HepG2 (cell line): ENCODE data around the gene SEPTIN3. TPM values are rescaled to one million over a fixed set of nuclear protein-coding genes. Genes with fewer than 3 reads are reported as not detected.

Experiments
- DMTF1 ChIP-seq: sonication (generic); formaldehyde crosslinking; IDR thresholded peaks from 2 replicates; pipeline ENCODE4 v1.4.0; 2020; ENCODE audit warnings: mild to moderate bottlenecking, missing genetic modification reagents
- EHMT2 ChIP-seq: fragments of 200-600 bp; sonication (generic); IDR thresholded peaks from 2 replicates; pipeline ENCODE4 v1.7.0; 2017; ENCODE audit warnings: antibody characterized with exemption, low read depth, low read length, borderline replicate concordance
- FLYWCH1 ChIP-seq: sonication (generic); formaldehyde crosslinking; IDR thresholded peaks from 2 replicates; pipeline ENCODE4 v1.8.1; 2023; ENCODE audit warnings: mild to moderate bottlenecking, missing genetic modification reagents
- IRX3 ChIP-seq: sonication (generic); formaldehyde crosslinking; IDR thresholded peaks from 2 replicates; pipeline ENCODE4 v1.8.1; 2023; ENCODE audit warnings: mild to moderate bottlenecking, low read depth, missing genetic modification reagents, borderline replicate concordance
- ISX ChIP-seq: sonication (generic); formaldehyde crosslinking; conservative IDR thresholded peaks from 2 replicates; pipeline ENCODE4 v1.5.0; 2020; ENCODE audit warnings: missing genetic modification reagents
- NFYC ChIP-seq: IDR thresholded peaks from 2 replicates; pipeline ENCODE4 v1.6.1; 2016; ENCODE audit warnings: missing genetic modification reagents, missing compliant biosample characterization
- SIN3A ChIP-seq: IDR thresholded peaks from 2 replicates; pipeline ENCODE4 v1.6.1; 2011; ENCODE audit warnings: low read depth, mild to moderate bottlenecking, control low read depth, low read length, borderline replicate concordance
- ZFP91 ChIP-seq: sonication (generic); formaldehyde crosslinking; IDR thresholded peaks from 2 replicates; pipeline ENCODE4 v1.9.0; 2022; ENCODE audit warnings: missing genetic modification reagents, mild to moderate bottlenecking, borderline replicate concordance
- ZNF709 ChIP-seq: sonication (generic); formaldehyde crosslinking; IDR thresholded peaks from 2 replicates; pipeline ENCODE4 v1.5.0; 2020; ENCODE audit warnings: mild to moderate bottlenecking, missing genetic modification reagents
- polyA plus RNA-seq, 8 experiments: library from polyadenylated mRNA; depleted of rRNA in 3 of 8; stranded (reverse) in 7 of 8; unstranded in 1 of 8; fragments of >200 nt; fragmentation: Illumina TruSeq in 4 of 8; extraction: Trizol in 4 of 8; gene quantifications; 2 replicates each; pipeline versions ENCODE4 v1.2.1 to v1.2.3, GENCODE V29; 2011 to 2016; ENCODE audit warnings: low read depth in 4 of 8, missing spikeins in 1 of 8, mixed read lengths in 1 of 8; ENCODE audit not compliant: insufficient read depth in 1 of 8
- total RNA-seq, 5 experiments: library from RNA; depleted of rRNA; stranded (reverse); fragments of >200 nt; fragmentation: Illumina TruSeq; extraction: Trizol; gene quantifications; 2 replicates each; pipeline ENCODE4 v1.2.3, GENCODE V29; 2016; ENCODE audit warnings: low read depth in 1 of 5
- TF ChIP-seq, protein P1 (sequence below): sonication (generic); formaldehyde crosslinking; IDR thresholded peaks from 2 replicates; pipeline ENCODE4 v1.5.0; 2020; ENCODE audit warnings: mild to moderate bottlenecking, missing genetic modification reagents

The SEPTIN3 gene
- total and polyA plus RNA-seq, 2 of the 13 experiments (the other 11 are each of a cell fraction or from before 2014, with no cell fraction given): 0.04 TPM; not detected in 1

DNA sequence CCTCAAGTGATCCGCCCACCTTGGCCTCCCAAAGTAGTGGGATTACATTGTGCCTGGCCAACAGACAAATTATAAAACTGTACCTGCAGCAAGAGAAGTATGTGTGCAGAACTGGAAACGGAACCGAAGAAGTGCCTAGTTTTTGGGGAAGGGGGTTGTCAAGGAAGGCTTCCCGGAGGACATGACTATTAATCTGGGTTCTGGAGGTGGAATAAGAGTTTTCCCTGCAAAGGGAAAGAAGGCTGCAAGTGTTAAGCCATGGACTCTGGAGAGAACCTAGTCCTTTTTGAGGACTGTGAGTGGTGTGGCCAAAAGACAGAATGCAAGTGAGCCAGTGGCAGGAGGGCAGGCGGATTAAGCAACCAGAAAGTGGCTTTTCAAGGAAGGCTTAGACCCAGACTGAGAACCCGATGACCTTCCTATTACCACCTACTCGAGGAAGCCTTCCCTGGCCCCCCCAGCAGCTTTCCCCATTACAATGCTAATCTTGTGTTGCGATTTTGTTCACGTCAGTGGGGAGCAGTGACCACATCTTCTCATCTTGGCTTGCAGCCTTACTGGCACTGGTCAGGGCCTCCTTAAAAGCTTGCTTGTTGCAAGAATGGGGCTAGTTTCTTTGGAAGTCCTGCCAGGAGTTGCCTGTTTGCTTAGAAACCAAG is 5.7 kb upstream of the SEPTIN3 start (continued):
- TF ChIP-seq IRX3 (CRISPR knock-in tag): no peak
- TF ChIP-seq SIN3A: no peak
- TF ChIP-seq, protein P1, sequence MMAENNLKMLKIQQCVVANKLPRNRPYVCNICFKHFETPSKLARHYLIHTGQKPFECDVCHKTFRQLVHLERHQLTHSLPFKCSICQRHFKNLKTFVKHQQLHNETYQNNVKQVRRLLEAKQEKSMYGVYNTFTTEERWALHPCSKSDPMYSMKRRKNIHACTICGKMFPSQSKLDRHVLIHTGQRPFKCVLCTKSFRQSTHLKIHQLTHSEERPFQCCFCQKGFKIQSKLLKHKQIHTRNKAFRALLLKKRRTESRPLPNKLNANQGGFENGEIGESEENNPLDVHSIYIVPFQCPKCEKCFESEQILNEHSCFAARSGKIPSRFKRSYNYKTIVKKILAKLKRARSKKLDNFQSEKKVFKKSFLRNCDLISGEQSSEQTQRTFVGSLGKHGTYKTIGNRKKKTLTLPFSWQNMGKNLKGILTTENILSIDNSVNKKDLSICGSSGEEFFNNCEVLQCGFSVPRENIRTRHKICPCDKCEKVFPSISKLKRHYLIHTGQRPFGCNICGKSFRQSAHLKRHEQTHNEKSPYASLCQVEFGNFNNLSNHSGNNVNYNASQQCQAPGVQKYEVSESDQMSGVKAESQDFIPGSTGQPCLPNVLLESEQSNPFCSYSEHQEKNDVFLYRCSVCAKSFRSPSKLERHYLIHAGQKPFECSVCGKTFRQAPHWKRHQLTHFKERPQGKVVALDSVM (CRISPR knock-in tag): no peak
- no peak for TF ChIP-seq ISX (CRISPR knock-in tag)
- no peak for TF ChIP-seq NFYC
- no peak for TF ChIP-seq ZFP91 (CRISPR knock-in tag)
- TF ChIP-seq FLYWCH1: no peak
- TF ChIP-seq EHMT2: no peak
- TF ChIP-seq DMTF1 (CRISPR knock-in tag): no peak
- no peak for TF ChIP-seq ZNF709 (CRISPR knock-in tag)
- TF ChIP-seq, all 625 proteins: peak for 0
